Endometrium (tissue), 2 donors: ENCODE results near the gene SH3GLB2.
"Not testable (repeated sequence)": the region's sequence is repeated elsewhere in the genome, so short reads cannot be mapped to it uniquely, and the experiment has no call there.

Experiments
- FAIRE-seq: peaks from 2 replicates; lab custom pipeline; 2012; peaks lifted over from hg19 to GRCh38; lab: Jason Lieb, UNC
- donor health status: control.
- donor health status: control.

SH3GLB2 gene

DNA sequence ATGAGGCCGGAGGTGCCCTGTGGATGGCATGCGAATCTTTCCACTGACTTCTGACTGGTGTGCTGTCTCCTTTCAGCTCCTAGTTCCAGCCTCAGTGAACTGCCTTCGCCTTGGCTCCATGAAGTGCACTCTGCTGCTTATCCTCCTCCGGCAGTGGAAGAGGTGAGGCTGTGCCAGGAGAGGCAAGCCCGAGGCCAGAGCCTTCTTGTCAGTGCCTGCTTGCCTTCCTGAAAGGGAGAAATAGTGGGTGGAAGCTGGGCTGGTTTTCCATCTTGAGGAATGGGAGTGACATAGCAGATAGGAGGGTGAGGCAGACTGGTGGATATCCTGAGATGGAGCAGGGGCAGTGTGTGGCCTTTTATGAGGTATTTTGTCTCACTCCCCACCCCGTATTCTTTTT lies 29.7 kb downstream of the SH3GLB2 start:
- no peak for FAIRE-seq

DNA sequence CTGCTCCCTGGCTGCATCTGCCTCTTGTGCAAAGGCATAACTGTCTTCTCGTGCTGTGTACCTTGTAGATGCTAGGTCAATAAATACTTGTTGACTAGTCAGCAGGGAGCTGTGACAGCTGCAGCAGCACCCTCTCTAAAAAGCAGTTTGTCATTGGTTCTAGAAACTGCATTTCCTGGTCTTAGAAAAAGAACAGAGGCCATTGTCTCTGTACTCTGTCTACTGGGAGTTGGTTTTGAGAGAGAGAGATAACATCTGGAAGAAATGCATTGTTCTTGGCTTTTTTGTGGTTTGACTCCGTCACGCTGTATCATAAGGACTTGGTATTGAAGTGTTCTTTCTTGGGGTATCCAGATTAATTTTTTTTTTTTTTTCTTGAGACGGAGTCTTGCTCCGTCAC lies 32.3 kb downstream of the SH3GLB2 start:
- no peak for FAIRE-seq

DNA sequence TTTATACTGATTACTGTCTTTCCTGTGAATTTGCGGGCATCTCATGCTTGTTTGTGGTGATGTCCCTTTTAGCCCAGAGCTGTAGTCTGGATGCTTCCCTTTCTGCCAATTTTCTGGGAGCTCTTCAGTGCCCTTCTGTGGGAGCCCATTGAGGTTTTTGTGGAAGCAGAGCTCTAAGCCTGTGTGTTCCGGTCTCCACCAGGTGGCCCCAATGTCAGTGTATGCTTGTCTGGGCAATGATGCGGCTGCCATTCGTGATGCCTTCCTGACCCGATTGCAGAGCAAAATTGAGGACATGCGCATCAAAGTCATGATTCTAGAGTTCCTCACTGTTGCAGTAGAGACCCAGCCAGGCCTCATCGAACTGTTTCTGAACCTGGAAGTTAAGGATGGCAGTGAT lies 35.1 kb downstream of the SH3GLB2 start:
- no peak for FAIRE-seq

GRCh38 chr9:128987805-128988204 lies 40.3 kb downstream of the SH3GLB2 start:
- no peak for FAIRE-seq

DNA sequence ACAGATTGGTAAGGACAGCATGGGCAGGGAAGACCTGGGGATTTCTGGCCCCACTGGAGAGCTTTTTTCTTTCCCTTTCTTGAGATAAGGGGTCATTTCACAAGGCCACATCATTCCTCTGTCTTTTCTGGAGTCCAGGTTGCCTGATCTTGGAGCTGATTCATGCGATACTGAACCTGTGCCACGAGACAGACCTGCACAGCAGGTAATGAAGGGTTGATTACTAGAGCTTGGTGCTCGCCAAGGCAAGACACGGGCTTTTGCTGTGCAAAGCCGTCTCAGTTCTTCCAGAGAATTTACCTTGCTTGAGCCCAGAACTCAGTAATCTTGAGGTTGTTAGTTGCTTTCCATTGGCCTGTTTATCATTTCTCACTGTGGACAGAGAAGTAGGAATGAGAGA lies 41.5 kb downstream of the SH3GLB2 start:
- no peak for FAIRE-seq

DNA sequence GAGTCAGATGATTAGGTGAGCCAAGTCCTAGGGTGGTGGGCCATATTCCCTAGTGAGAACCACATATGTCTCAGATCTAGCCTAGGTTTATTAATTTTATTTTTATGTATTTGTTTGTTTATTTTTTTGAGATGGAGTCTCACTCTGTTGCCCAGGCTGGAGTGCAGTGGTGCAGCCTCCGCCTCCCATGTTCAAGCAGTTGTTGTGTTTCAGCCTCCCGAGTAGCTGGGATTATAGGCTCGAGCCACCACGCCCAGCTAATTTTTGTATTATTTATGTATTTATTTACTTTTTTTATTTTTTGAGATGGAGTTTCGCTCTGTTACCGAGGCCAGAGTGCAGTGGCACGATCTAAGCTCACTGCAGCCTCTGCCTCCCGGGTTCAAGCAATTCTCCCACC lies 44.6 kb downstream of the SH3GLB2 start:
- no peak for FAIRE-seq

- FAIRE-seq, result no peak
Measured at GRCh38 chr9:128979111-128979510, 49.0 kb downstream of the SH3GLB2 start.

- no peak for FAIRE-seq
Measured at GRCh38 chr9:128972956-128973355, 55.2 kb downstream of the SH3GLB2 start.

GRCh38 chr9:128969491-128969890 lies 58.6 kb downstream of the SH3GLB2 start:
- no peak for FAIRE-seq

- not testable (repeated sequence) for FAIRE-seq
Measured at GRCh38 chr9:128961403-128961802, 66.7 kb downstream of the SH3GLB2 start.
